Caco-2 (cell line): Measurements from ENCODE around the gene ZNF555. TPM values are rescaled to one million over a fixed set of nuclear protein-coding genes. Genes with fewer than 3 reads are reported as not detected.
"Not testable (repeated sequence)": the region's sequence is repeated elsewhere in the genome, so short reads cannot be mapped to it uniquely, and the experiment has no call there.

Source experiments
- BruUV-seq: library from RNA; stranded (reverse); fragments of 400-500 nt; replicated peaks from 2 replicates; lab custom pipeline; 2021; lab: Mats Ljungman, UMichigan
- CTCF ChIA-PET: fragments of 300-600 bp; sonication (Branson Sonifier 250); formaldehyde crosslinking; loops from one replicate; lab custom pipeline; 2022; ENCODE audit warnings: antibody characterized with exemption; lab: Charles Lee
- POLR2A ChIA-PET: fragments of 300-600 bp; sonication (Branson Sonifier 250); formaldehyde crosslinking; loops from one replicate; lab custom pipeline; 2022; ENCODE audit warnings: antibody characterized with exemption; lab: Charles Lee
- DNase-seq, 2 experiments: peaks; one replicate each; pipeline versions ENCODE4 v3.0.0 to v3.0.0-alpha.2; 2020 to 2022
- H3K27me3 ChIP-seq: replicated peaks from 2 replicates; pipeline ENCODE4 v1.6.0; 2011; ENCODE audit warnings: low read length; ENCODE audit not compliant: control insufficient read depth, insufficient read depth
- H3K36me3 ChIP-seq: 2 replicates; pipeline ENCODE4 v1.5.1; 2011; ENCODE audit warnings: low read length; ENCODE audit not compliant: control insufficient read depth, insufficient read depth
- H3K4me1 ChIP-seq: fragments of 250-450 bp; sonication (Bioruptor Pico); 2 replicates; pipeline ENCODE4 v1.5.1; 2020; ENCODE audit warnings: mild to moderate bottlenecking
- H3K4me3 ChIP-seq: 2 replicates; pipeline ENCODE4 v1.5.1; 2011; ENCODE audit warnings: low read depth, mild to moderate bottlenecking, control low read depth, low read length
- H3K9me3 ChIP-seq: fragments of 250-450 bp; sonication (Bioruptor Pico); 2 replicates; pipeline ENCODE4 v1.5.1; 2020; ENCODE audit warnings: mild to moderate bottlenecking, moderate library complexity
- H3K27ac Mint-ChIP-seq: one replicate; pipeline ENCODE4 v1.8.0; 2022; ENCODE audit warnings: mixed read lengths; ENCODE audit not compliant: unreplicated experiment
- H3K27me3 Mint-ChIP-seq: one replicate; pipeline ENCODE4 v1.8.0; 2022; ENCODE audit warnings: mixed read lengths; ENCODE audit not compliant: insufficient read depth, unreplicated experiment
- H3K36me3 Mint-ChIP-seq: one replicate; pipeline ENCODE4 v1.8.0; 2022; ENCODE audit warnings: mild to moderate bottlenecking, mixed read lengths; ENCODE audit not compliant: insufficient read depth, unreplicated experiment
- H3K4me1 Mint-ChIP-seq: one replicate; pipeline ENCODE4 v1.8.0; 2022; ENCODE audit warnings: low read depth, mixed read lengths; ENCODE audit not compliant: unreplicated experiment
- H3K4me3 Mint-ChIP-seq: one replicate; pipeline ENCODE4 v1.8.0; 2022; ENCODE audit warnings: mild to moderate bottlenecking, moderate library complexity, mixed read lengths; ENCODE audit not compliant: unreplicated experiment
- H3K9me3 Mint-ChIP-seq: one replicate; pipeline ENCODE4 v1.8.0; 2022; ENCODE audit warnings: mixed read lengths; ENCODE audit not compliant: unreplicated experiment
- intact Hi-C: fragments of 100-400 bp; cut with micrococcal nuclease; formaldehyde crosslinking; loops from one replicate; pipeline ENCODE4 v1.10.0; 2022; ENCODE audit not compliant: unreplicated experiment
- total RNA-seq: library from RNA; stranded (reverse); gene quantifications from 2 replicates; pipeline ENCODE4 v1.2.3, GENCODE V29; 2022
- TF ChIP-seq, protein P1 (sequence below), 2 experiments: fragments of 200-600 bp in 1 of 2; IDR thresholded peaks; 1 replicate in 1 of 2; 2 replicates in 1 of 2; pipeline versions ENCODE4 v1.5.1 to v1.8.0; 2011 to 2022; ENCODE audit warnings: antibody characterized with exemption in 1 of 2, control low read depth in 1 of 2, inconsistent platforms in 1 of 2, low read depth in 1 of 2, low read length in 1 of 2, mild to moderate bottlenecking in 1 of 2, moderate library complexity in 1 of 2; ENCODE audit not compliant: insufficient read depth in 1 of 2, severe bottlenecking in 1 of 2, unreplicated experiment in 1 of 2

The ZNF555 gene
- total RNA-seq, 1 experiment from 2014 or later: 4.7 TPM

GRCh38 chr19:2815191-2815614, 26.1 kb upstream of the ZNF555 start:
- ChIA-PET CTCF (no interaction called here), POLR2A (interaction anchor here (0.6 kb wide), 1 partner anchor 339 kb away, joined by 8 read pairs; the partner anchor contains the start of gene GADD45B)
- no peaks in the 10 kb centered on the region for H3K4me1 Mint-ChIP-seq
- intact Hi-C loops: no loop called here
- H3K27me3 Mint-ChIP-seq: no peaks in the 10 kb centered on the region
- no peaks in the 10 kb centered on the region for H3K9me3 Mint-ChIP-seq
- Histone ChIP-seq H3K9me3 (no peaks in the 10 kb centered on the region), H3K4me1 (peaks cover 28% of the 10 kb centered on the region), H3K4me3 (no peak overlapping the region), H3K36me3 (no peaks in the 10 kb centered on the region), H3K27me3 (no peaks in the 10 kb centered on the region)
- H3K36me3 Mint-ChIP-seq: peaks cover 52% of the 10 kb centered on the region
- H3K27ac Mint-ChIP-seq: no peak overlapping the region
- DNase-seq: no peak
- H3K4me3 Mint-ChIP-seq: no peak overlapping the region
- no TSS peak for BruUV-seq
- TF ChIP-seq, protein P1, sequence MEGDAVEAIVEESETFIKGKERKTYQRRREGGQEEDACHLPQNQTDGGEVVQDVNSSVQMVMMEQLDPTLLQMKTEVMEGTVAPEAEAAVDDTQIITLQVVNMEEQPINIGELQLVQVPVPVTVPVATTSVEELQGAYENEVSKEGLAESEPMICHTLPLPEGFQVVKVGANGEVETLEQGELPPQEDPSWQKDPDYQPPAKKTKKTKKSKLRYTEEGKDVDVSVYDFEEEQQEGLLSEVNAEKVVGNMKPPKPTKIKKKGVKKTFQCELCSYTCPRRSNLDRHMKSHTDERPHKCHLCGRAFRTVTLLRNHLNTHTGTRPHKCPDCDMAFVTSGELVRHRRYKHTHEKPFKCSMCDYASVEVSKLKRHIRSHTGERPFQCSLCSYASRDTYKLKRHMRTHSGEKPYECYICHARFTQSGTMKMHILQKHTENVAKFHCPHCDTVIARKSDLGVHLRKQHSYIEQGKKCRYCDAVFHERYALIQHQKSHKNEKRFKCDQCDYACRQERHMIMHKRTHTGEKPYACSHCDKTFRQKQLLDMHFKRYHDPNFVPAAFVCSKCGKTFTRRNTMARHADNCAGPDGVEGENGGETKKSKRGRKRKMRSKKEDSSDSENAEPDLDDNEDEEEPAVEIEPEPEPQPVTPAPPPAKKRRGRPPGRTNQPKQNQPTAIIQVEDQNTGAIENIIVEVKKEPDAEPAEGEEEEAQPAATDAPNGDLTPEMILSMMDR (IDR thresholded peaks at IDR 0.05; ENCODE audit: insufficient read depth in 1 of 2, low read depth in 1 of 2, low read length in 1 of 2, severe bottlenecking in 1 of 2, unreplicated experiment in 1 of 2): no peak

DNA sequence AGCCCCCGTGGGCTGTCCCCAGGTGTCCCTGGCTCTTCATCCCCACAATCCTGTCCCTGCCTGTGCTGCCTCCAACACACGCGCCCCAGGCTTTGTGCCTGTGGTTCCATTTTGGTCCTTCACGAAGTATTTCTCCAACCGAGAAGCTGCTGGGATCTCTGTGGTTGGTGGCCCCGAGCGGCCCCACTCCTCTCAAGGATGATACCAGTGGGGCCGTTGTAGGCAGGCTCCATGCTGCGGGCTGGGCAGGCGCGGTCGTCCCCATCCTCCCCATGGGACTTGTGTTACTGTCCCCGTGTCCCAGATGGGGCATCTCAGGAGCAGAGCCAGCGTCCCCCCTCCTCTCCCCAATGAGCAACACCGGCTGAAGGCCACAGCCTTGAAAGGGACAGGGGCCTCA, 25.4 kb upstream of the ZNF555 start:
- H3K9me3 Mint-ChIP-seq: no peaks in the 10 kb centered on the region
- H3K36me3 ChIP-seq: no peaks in the 10 kb centered on the region
- DNase-seq: no peak
- POLR2A ChIA-PET: interaction anchor here (0.6 kb wide), 1 partner anchor 340 kb away, joined by 8 read pairs; the partner anchor contains the start of gene GADD45B
- CTCF ChIA-PET: no interaction called here
- peak overlapping the region; percentile 41 for H3K27ac Mint-ChIP-seq
- intact Hi-C loops: no loop called here
- no peaks in the 10 kb centered on the region for H3K9me3 ChIP-seq
- TF ChIP-seq, protein P1 (IDR thresholded peaks at IDR 0.05; ENCODE audit: insufficient read depth in 1 of 2, low read depth in 1 of 2, low read length in 1 of 2, severe bottlenecking in 1 of 2, unreplicated experiment in 1 of 2): no peak
- BruUV-seq: no TSS peak
- H3K4me1 ChIP-seq: peaks cover 23% of the 10 kb centered on the region
- H3K4me1 Mint-ChIP-seq: no peaks in the 10 kb centered on the region
- H3K27me3 ChIP-seq: no peaks in the 10 kb centered on the region
- H3K36me3 Mint-ChIP-seq: peaks cover 52% of the 10 kb centered on the region
- no peak overlapping the region for H3K4me3 Mint-ChIP-seq
- no peaks in the 10 kb centered on the region for H3K27me3 Mint-ChIP-seq
- H3K4me3 ChIP-seq: no peak overlapping the region

GRCh38 chr19:2816641-2817040, 24.6 kb upstream of the ZNF555 start:
- DNase-seq: no peak
- peaks cover 45% of the 10 kb centered on the region for H3K36me3 Mint-ChIP-seq
- no peaks in the 10 kb centered on the region for H3K36me3 ChIP-seq
- no peaks in the 10 kb centered on the region for H3K27me3 Mint-ChIP-seq
- no peak overlapping the region for H3K4me3 ChIP-seq
- TF ChIP-seq, protein P1 (IDR thresholded peaks at IDR 0.05; ENCODE audit: insufficient read depth in 1 of 2, low read depth in 1 of 2, low read length in 1 of 2, severe bottlenecking in 1 of 2, unreplicated experiment in 1 of 2): no peak
- H3K4me1 ChIP-seq: peaks cover 18% of the 10 kb centered on the region
- ChIA-PET CTCF (no interaction called here), POLR2A (no interaction called here)
- no peaks in the 10 kb centered on the region for H3K9me3 Mint-ChIP-seq
- H3K27ac Mint-ChIP-seq: no peak overlapping the region
- BruUV-seq: no TSS peak
- intact Hi-C loops: no loop called here
- no peaks in the 10 kb centered on the region for H3K4me1 Mint-ChIP-seq
- H3K4me3 Mint-ChIP-seq: no peak overlapping the region
- no peaks in the 10 kb centered on the region for H3K27me3 ChIP-seq
- H3K9me3 ChIP-seq: no peaks in the 10 kb centered on the region

DNA sequence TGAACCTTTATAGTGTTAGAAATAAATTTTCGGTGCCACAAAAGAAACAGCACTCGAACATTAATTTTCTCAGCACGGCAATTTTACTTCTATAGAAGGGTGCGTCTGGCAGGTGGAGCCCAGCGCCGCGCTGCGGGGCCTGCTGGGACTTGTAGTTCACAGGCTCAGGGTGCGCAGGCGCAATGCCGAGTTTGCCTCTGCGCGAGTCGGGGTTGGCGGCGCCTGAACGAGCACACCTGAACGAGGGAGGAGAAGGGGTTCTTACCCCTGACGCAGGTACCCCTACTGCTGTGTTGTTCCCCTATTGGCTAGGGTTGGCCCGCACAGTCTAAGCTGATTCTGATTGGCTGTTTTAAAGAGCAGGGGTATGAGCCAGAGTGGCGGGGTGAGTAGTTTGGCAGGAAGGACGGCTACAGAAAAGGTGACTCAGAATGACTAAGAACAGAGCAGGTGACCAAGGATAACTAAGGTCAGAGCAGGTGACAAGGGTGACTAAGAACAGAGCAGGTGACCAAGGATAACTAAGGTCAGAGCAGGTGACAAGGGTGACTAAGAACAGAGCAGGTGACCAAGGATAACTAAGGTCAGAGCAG, 23.9 kb upstream of the ZNF555 start:
- H3K9me3 Mint-ChIP-seq, H3K27me3 Mint-ChIP-seq, intact Hi-C loops, H3K27me3 ChIP-seq, H3K4me3 Mint-ChIP-seq, POLR2A ChIA-PET, BruUV-seq, H3K36me3 ChIP-seq, H3K9me3 ChIP-seq, DNase-seq, CTCF ChIA-PET, H3K4me3 ChIP-seq, H3K4me1 Mint-ChIP-seq: not testable (repeated sequence)
- peak overlapping the region; percentile 85 for H3K27ac Mint-ChIP-seq
- H3K4me1 ChIP-seq: peaks cover 17% of the 10 kb centered on the region
- peaks cover 40% of the 10 kb centered on the region for H3K36me3 Mint-ChIP-seq
